Spinal cord (tissue), 10 donors: ENCODE results near the gene TNNC1. TPM values are rescaled to one million over a fixed set of nuclear protein-coding genes. Genes with fewer than 3 reads are reported as not detected.
A peak's percentile ranks its signal among the peaks of the same experiment; 100 is the strongest.

Experiments
- DNase-seq, 6 donors: peaks; one replicate each; pipeline versions ENCODE4 v3.0.0 to v3.0.0-alpha.2; 2013 to 2015; ENCODE audit warnings: low spot score in 6 of 6, low read depth in 4 of 6
- H3K27ac ChIP-seq: one replicate; pipeline ENCODE4 v1.5.1; 2013; ENCODE audit warnings: low read depth, low read length, control low read depth
- H3K27me3 ChIP-seq: one replicate; pipeline ENCODE4 v1.6.1; 2013; ENCODE audit warnings: low read length; ENCODE audit not compliant: control insufficient read depth, insufficient read depth
- H3K36me3 ChIP-seq: one replicate; pipeline ENCODE4 v1.6.1; 2013; ENCODE audit warnings: low read length; ENCODE audit not compliant: control insufficient read depth, insufficient read depth
- H3K4me1 ChIP-seq: one replicate; pipeline ENCODE4 v1.6.1; 2013; ENCODE audit warnings: low read length; ENCODE audit not compliant: control insufficient read depth, insufficient read depth
- H3K4me3 ChIP-seq: one replicate; pipeline ENCODE4 v1.5.1; 2013; ENCODE audit warnings: low read depth, low read length, control low read depth
- H3K9me3 ChIP-seq: one replicate; pipeline ENCODE4 v1.6.1; 2013; ENCODE audit warnings: low read length; ENCODE audit not compliant: control insufficient read depth, insufficient read depth
- WGBS: methylation state at CpG from one replicate; pipeline ENCODE4 v1.1.5; 2013; ENCODE audit warnings: missing lambda C conversion rate; ENCODE audit not compliant: insufficient coverage; 5-methylcytosine and 5-hydroxymethylcytosine counted together
- polyA plus RNA-seq, 2 donors: library from polyadenylated mRNA; unstranded; fragments of 120-200 nt; gene quantifications; one replicate each; pipeline ENCODE4 v1.2.1, GENCODE V29; 2013; ENCODE audit not compliant: insufficient read length in 2 of 2
- total RNA-seq, 2 donors: library from RNA; depleted of rRNA in 1 of 2; stranded (reverse); fragments of 120-200 nt in 1 of 2; fragments of >200 nt in 1 of 2; gene quantifications; one replicate each; pipeline versions ENCODE4 v1.2.3 to v1.2.4, GENCODE V29; 2013 to 2014
- donor health status: healthy.

Gene TNNC1
- total and polyA plus RNA-seq, 4 donors: 3.3 to 17.9 (median 6.1) TPM; not detected in 1

DNA sequence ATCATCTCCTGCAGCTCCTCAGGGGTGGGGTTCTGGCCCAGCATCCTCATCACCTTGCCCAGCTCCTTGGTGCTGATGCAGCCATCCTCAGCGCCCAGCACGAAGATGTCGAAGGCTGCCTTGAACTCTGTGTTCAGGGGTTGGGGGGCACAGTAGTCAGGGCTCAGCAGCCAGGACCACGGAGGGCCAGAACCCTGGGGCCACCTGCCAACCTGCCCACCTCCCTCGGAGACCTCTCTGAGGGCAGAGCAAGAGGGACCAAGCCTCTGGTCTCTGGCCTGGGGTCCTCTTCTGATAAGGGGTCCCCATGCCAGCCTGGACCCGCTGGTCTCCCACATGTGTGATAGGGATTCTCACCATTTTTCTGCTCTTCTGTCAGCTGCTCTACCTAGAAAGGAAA, 1.7 kb downstream of the TNNC1 start:
- Histone ChIP-seq H3K4me3 (no peak overlapping the region), H3K4me1 (peaks cover 25% of the 10 kb centered on the region), H3K9me3 (no peaks in the 10 kb centered on the region), H3K27me3 (no peaks in the 10 kb centered on the region), H3K36me3 (no peaks in the 10 kb centered on the region), H3K27ac (no peak overlapping the region)
- DNase-seq: no peak
- WGBS: 89% methylated on average over 5 of the region's 6 CpGs

DNA sequence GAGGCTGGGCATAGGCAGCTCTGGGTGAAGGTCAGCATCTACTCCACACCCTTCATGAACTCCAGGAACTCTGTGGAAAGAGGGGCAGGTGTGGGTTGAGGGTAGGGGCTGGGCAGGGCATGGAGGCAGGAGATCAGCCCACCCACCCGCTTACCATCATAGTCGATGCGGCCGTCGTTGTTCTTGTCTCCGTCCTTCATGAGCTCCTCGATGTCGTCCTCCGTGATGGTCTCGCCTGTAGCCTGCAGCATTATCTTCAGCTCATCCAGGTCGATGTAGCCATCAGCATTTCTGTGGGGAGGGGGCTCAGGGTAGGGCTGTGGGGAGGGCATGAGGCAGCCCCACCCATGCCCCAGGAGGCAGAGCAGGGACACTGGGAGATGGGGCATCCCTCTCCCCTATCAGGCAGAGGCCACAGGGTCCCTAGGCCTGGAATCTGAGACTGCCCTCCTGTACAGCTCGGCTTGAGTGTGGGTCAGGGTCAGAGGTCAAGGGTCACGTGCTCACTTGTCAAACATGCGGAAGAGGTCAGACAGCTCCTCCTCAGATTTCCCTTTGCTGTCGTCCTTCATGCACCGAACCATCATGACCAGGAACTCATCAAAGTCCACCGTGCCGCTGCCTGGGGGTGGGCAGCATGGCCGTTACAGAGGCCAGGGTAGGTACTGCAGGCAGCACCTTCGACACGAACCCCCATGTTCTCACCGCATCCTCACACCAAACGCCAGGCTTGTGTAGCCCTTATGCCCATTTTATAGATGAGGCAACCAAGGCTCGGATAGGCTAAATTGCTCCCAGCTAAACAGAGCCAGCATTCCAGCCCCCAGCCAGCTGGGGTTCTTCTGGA, 2.4 kb downstream of the TNNC1 start:
- peaks cover 24% of the 10 kb centered on the region for H3K4me1 ChIP-seq
- no peak for DNase-seq
- H3K9me3 ChIP-seq: no peaks in the 10 kb centered on the region
- no peak overlapping the region for H3K27ac ChIP-seq
- H3K4me3 ChIP-seq: no peak overlapping the region
- H3K27me3 ChIP-seq: no peaks in the 10 kb centered on the region
- WGBS: 68% methylated on average over 16 of the region's 24 CpGs
- H3K36me3 ChIP-seq: no peaks in the 10 kb centered on the region

DNA sequence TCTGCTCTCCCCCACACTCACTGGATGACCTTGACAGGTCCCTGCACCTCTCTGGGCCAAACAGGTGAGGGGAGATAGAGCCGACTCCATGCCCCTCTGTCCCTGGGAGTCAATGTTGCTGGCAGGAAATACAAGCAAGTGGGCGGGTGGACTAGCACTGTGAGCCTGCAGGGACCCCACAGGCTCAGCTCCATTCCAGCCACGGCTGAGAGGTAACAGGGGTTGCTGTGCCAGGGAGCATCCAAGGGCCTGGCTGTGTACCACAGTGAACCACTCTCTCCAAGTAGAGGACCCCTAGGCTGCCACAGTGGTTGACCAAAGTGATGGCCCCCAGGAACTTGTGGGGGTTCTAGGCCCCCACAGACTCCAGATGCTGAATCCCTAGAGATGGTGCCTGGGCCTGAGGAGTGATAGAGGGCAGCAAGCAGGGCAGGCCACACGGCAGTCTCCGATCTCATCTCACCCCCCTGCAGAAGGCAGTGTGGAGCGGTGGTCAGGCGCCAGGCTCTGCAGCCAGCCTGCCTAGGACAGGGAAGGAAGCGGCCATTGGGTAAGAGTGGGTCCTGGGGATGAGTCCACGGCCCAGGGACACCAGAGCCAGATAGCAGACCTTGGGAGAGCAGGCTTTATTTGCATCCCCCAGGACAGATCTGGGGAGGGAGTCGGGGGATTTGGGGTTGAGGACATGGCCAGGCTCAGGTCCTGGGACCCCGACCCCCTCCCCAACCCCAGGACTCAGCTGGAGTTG, 3.2 kb downstream of the TNNC1 start:
- Histone ChIP-seq H3K27me3 (no peaks in the 10 kb centered on the region), H3K4me3 (no peak overlapping the region), H3K9me3 (no peaks in the 10 kb centered on the region), H3K27ac (no peak overlapping the region), H3K4me1 (peaks cover 26% of the 10 kb centered on the region), H3K36me3 (no peaks in the 10 kb centered on the region)
- WGBS: 76% methylated on average over 6 of the region's 11 CpGs
- no peak for DNase-seq

DNA sequence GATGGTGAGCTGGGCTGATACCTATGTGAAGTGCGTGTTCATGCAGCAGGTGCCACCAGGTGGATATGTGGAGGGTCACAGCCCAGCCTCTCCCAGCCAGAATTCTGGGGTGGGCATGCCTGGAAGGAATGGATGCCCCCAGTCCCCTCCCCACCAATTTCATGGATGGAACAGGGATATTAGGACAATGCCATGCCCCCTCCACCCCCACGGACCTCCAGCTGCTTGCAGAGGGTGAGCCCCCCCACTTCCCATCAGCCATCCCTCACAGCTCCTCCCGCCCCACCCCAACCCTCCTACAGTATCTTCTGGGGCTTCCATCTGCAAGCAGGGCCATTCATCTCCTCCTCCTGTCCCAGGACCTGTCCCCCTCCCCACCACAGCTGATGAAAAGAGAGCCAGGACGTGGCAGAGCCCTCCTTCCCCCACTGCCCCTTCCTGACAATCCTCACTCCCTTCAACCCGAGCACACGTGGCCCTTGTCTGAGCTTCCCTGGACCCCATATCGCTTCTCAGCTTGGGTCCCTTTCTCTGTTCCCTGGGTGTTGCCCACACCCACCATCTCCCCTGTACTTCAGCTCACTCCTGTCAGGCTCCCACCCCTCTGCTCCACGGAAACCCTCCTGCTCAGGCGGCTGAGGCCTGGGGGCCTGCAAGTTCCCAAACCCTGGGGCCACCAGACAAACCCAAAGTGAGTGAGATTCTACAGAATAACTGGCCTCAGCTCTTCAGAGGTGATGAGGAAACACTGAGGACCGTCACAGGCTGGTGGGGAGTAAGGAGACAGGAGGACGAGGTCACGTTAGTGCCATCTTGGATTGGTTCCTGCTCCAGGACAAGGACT, 6.1 kb downstream of the TNNC1 start:
- no peak overlapping the region for H3K27ac ChIP-seq
- H3K4me1 ChIP-seq: peaks cover 29% of the 10 kb centered on the region
- H3K9me3 ChIP-seq: no peaks in the 10 kb centered on the region
- 69% methylated on average over 11 of the region's 12 CpGs for WGBS
- no peaks in the 10 kb centered on the region for H3K27me3 ChIP-seq
- no peak for DNase-seq
- no peaks in the 10 kb centered on the region for H3K36me3 ChIP-seq
- no peak overlapping the region for H3K4me3 ChIP-seq

DNA sequence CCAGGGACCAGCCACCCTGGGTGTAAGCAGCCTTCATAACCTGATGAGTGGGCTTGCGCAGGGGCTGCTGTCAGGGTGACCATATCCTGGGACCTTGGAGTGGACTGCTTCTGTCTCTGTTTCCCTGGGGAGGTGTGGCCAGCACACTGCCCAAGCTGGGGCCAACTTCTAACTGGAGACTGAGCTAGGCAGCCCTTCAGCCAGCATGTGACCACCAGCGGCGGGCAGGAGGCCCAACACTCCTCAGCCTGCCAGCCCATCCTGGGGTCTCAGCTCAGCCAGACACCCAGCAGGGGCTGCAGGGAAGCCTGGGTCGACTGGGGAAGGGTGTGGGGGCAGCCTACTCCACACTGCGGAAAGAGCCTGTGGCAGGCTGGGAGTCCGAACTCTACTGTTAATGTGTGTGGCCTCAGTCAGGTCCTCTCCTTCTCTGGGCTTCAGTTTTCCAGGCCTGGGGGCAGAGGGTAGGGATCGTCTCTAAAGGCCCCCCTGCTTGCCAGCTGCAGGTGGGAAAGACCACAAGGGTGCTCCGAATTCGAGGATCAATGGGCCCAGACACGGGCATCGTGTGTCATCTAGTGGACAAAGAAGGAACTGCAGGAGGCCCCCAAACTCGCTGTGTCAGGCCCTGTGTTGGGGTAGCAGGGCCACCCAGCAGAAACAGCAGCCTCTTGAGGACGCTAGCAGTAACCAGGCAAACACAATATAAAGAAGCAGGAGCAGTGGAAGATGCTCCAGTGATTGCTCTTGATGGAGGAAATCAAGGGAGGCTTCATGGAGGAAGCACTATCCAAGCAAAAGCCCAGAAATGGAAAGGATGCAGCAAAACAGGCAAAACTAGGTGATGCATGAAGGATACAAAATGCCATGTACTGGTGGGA, 7.0 kb downstream of the TNNC1 start:
- 29% methylated on average over 13 of the region's 13 CpGs for WGBS
- Histone ChIP-seq H3K36me3 (no peaks in the 10 kb centered on the region), H3K4me1 (peaks cover 34% of the 10 kb centered on the region), H3K4me3 (no peak overlapping the region), H3K27ac (no peak overlapping the region), H3K9me3 (no peaks in the 10 kb centered on the region), H3K27me3 (no peaks in the 10 kb centered on the region)
- DNase-seq: peak in 3 of 6 donors; percentile 22 to 83 (median 81)

DNA sequence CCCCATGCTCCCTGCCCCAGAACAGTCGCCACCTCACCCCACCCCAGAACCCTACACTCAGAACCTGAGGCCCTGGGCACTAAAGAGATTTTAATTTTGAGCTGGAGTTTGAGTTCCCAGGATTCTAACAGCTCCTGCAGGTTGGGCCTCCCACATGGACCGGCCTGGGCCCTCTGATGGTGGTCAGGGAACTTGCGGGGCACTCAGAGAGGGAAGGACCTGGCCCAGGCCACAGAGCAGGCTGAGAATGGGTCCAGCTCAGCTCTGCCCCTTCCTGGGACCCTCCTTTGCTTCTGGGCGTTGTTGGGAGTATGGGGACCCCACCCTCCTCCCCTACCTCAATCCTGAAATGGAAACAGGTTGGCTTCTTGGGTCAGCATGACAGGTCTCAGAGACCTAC, 7.8 kb downstream of the TNNC1 start:
- H3K27ac ChIP-seq: no peak overlapping the region
- 76% methylated on average over 3 of the region's 4 CpGs for WGBS
- H3K27me3 ChIP-seq: no peaks in the 10 kb centered on the region
- DNase-seq: no peak
- no peak overlapping the region for H3K4me3 ChIP-seq
- H3K9me3 ChIP-seq: no peaks in the 10 kb centered on the region
- H3K36me3 ChIP-seq: no peaks in the 10 kb centered on the region
- peaks cover 42% of the 10 kb centered on the region for H3K4me1 ChIP-seq

DNA sequence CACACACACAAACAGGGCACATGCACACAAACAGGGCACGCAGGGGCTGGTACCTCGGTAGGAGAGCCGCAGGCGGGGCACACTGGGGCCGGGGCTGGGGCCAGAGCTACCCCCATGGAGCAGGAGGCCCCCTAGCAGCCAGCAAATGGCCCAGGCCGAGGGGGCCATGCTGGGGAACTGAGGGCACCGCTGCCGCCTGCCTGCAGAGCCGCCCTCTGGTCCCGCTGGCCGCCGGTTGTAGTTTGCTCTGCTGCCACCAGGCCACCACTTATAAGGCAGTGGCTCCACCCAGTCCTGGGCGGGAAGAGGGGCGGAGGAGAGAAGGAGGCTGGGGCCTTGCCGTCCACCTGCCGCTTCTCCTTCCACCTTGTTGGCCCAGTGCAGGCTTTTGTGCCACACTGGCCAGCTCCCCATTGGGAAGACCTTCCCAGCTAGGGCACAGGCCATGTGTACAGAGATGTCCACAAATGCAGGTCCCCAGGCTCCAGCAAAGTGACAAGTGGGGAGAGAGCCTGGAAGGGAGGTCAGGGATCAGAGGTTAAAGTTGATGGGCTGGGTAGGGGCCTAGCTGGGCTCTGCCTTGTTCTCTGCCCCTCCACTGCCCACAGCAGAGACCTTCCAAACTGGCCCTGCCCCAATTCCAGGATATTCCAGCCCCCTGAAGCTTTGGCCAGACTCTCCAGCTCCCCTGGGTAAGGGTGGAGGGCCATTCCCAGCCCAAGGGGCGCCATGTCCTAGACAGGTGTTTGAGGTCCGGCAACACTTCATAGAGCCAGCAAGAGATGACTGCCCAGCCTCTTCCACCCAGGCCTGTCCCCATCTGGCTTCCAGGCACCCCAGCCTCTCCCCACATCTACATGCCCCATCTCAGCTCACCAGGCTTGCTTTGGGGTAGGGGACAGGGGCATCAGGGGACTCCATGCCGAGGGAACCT, 8.7 kb downstream of the TNNC1 start, which contains the start of gene SEMA3G:
Gene SEMA3G, minus strand, starts transcription at position 244 of the 934 bp plus-strand sequence. Its CDS starts 76 bp downstream, at position 168.
- DNase-seq: no peak
- Histone ChIP-seq H3K27ac (no peak within 1 kb of the TSS), H3K36me3 (peaks cover 4% of the 10 kb centered on the region), H3K4me1 (peaks cover 46% of the 10 kb centered on the region), H3K27me3 (no peaks in the 10 kb centered on the region), H3K4me3 (peak within 1 kb of the TSS; percentile 45), H3K9me3 (no peaks in the 10 kb centered on the region)
- 35% methylated on average over 15 of the region's 19 CpGs for WGBS
